H1 (cell line): ENCODE measurements around the gene PLXNA4. TPM values are rescaled to one million over a fixed set of nuclear protein-coding genes. Genes with fewer than 3 reads are reported as not detected.

Source experiments
- CTCF ChIA-PET: fragments of 300-600 bp; sonication (Branson Sonifier 250); formaldehyde crosslinking; loops from one replicate; lab custom pipeline; 2021; ENCODE audit not compliant: partially characterized antibody; lab: Charles Lee
- POLR2A ChIA-PET: fragments of 300-600 bp; sonication (Branson Sonifier 250); formaldehyde crosslinking; loops from one replicate; lab custom pipeline; 2021; ENCODE audit warnings: inconsistent platforms; ENCODE audit not compliant: partially characterized antibody; lab: Charles Lee
- DNase-seq, 2 experiments: peaks; one replicate each; pipeline versions ENCODE4 v3.0.0 to v3.0.0-alpha.2; 2010 to 2022; ENCODE audit warnings: low spot score in 2 of 2, low read depth in 1 of 2, mixed read lengths in 1 of 2
- FAIRE-seq: peaks from 2 replicates; lab custom pipeline; 2011; peaks lifted over from hg19 to GRCh38; lab: Jason Lieb, UNC
- H2AFZ ChIP-seq: 2 replicates; pipeline ENCODE4 v1.8.1; 2012; ENCODE audit warnings: low read length, inconsistent platforms
- H2AK5ac ChIP-seq: 2 replicates; pipeline ENCODE4 v1.6.1; 2013; ENCODE audit warnings: low read depth, low read length
- H2BK120ac ChIP-seq: replicated peaks from 2 replicates; pipeline ENCODE3; 2013; ENCODE audit warnings: low read depth, low read length, inconsistent platforms
- H2BK12ac ChIP-seq: 2 replicates; pipeline ENCODE4 v1.6.1; 2013; ENCODE audit warnings: low read depth, low read length
- H2BK15ac ChIP-seq: 2 replicates; pipeline ENCODE4 v1.6.1; 2013; ENCODE audit warnings: low read length
- H2BK20ac ChIP-seq: 2 replicates; pipeline ENCODE4 v1.6.1; 2013; ENCODE audit warnings: low read length
- H2BK5ac ChIP-seq: 2 replicates; pipeline ENCODE4 v1.6.1; 2013; ENCODE audit warnings: low read depth, low read length
- H3K14ac ChIP-seq: 2 replicates; pipeline ENCODE4 v1.6.1; 2013; ENCODE audit warnings: inconsistent platforms; ENCODE audit not compliant: insufficient read length
- H3K18ac ChIP-seq: 2 replicates; pipeline ENCODE4 v1.6.1; 2013; ENCODE audit warnings: low read length; ENCODE audit errors: extremely low read depth
- H3K23ac ChIP-seq: 2 replicates; pipeline ENCODE4 v1.6.1; 2013; ENCODE audit warnings: inconsistent platforms; ENCODE audit not compliant: insufficient read length
- H3K23me2 ChIP-seq: 2 replicates; pipeline ENCODE4 v1.6.1; 2013; ENCODE audit warnings: low read depth, low read length
- H3K27ac ChIP-seq: 2 replicates; pipeline ENCODE4 v1.6.1; 2011; ENCODE audit warnings: low read depth, low read length, inconsistent platforms
- H3K27me3 ChIP-seq, 4 experiments: replicated peaks in 1 of 4; 1 replicate in 1 of 4; 2 replicates in 3 of 4; pipeline versions ENCODE4 v1.6.1 to v1.8.1; 2011 to 2013; ENCODE audit warnings: low read length in 3 of 4, mild to moderate bottlenecking in 3 of 4, inconsistent platforms in 2 of 4, mixed read lengths in 2 of 4, moderate library complexity in 1 of 4; ENCODE audit not compliant: control insufficient read depth in 3 of 4, insufficient read depth in 3 of 4; ENCODE audit errors: extremely low read depth in 1 of 4
- H3K36me3 ChIP-seq, 4 experiments: 2 replicates each; pipeline versions ENCODE4 v1.6.1 to v1.8.1; 2011 to 2013; ENCODE audit warnings: mild to moderate bottlenecking in 4 of 4, low read length in 3 of 4, moderate library complexity in 2 of 4, control low read depth in 1 of 4, inconsistent platforms in 1 of 4; ENCODE audit not compliant: insufficient read depth in 4 of 4, control insufficient read depth in 2 of 4
- H3K4ac ChIP-seq: replicated peaks from 2 replicates; pipeline ENCODE3; 2013; ENCODE audit warnings: low read length, low read depth, mixed read lengths, inconsistent platforms; ENCODE audit not compliant: insufficient read length
- H3K4me1 ChIP-seq, 4 experiments: replicated peaks in 1 of 4; 1 replicate in 1 of 4; 2 replicates in 3 of 4; pipeline versions ENCODE4 v1.6.1 to v1.8.1; 2011 to 2013; ENCODE audit warnings: low read length in 3 of 4, inconsistent platforms in 2 of 4, mixed read lengths in 1 of 4; ENCODE audit not compliant: insufficient read depth in 4 of 4, control insufficient read depth in 3 of 4
- H3K4me2 ChIP-seq, 2 experiments: 2 replicates each; pipeline versions ENCODE4 v1.6.1 to v1.8.1; 2011 to 2013; ENCODE audit warnings: low read depth in 2 of 2, low read length in 2 of 2, control low read depth in 1 of 2, inconsistent platforms in 1 of 2, mild to moderate bottlenecking in 1 of 2; ENCODE audit not compliant: insufficient read depth in 1 of 2
- H3K4me3 ChIP-seq, 4 experiments: fragments of 200-600, 300-600 bp in 1 of 4; sonication (generic), shearing (Covaris generic), sonication (Bioruptor Twin) in 1 of 4; 2 replicates each; pipeline versions ENCODE4 v1.5.1 to v1.8.1; 2011 to 2016; ENCODE audit warnings: low read length in 4 of 4, low read depth in 3 of 4, control low read depth in 2 of 4, inconsistent platforms in 2 of 4, mild to moderate bottlenecking in 2 of 4, mixed read lengths in 1 of 4, moderate library complexity in 1 of 4; ENCODE audit not compliant: insufficient read depth in 2 of 4; ENCODE audit errors: extremely low read depth in 1 of 4
- H3K56ac ChIP-seq: replicated peaks from 2 replicates; pipeline ENCODE3; 2013; ENCODE audit warnings: low read depth, mild to moderate bottlenecking, mixed read lengths, low read length, inconsistent platforms; ENCODE audit not compliant: insufficient read length
- H3K79me1 ChIP-seq: 2 replicates; pipeline ENCODE4 v1.6.1; 2013; ENCODE audit warnings: low read depth, low read length, control low read depth
- H3K79me2 ChIP-seq, 2 experiments: 2 replicates each; pipeline versions ENCODE4 v1.6.1 to v1.8.1; 2012 to 2013; ENCODE audit warnings: low read length in 2 of 2, mild to moderate bottlenecking in 2 of 2, inconsistent platforms in 1 of 2; ENCODE audit not compliant: insufficient read depth in 2 of 2, control insufficient read depth in 1 of 2
- H3K9ac ChIP-seq, 4 experiments: replicated peaks in 1 of 4; 1 replicate in 1 of 4; 2 replicates in 3 of 4; pipeline versions ENCODE4 v1.6.1 to v1.8.1; 2011 to 2013; ENCODE audit warnings: low read depth in 3 of 4, low read length in 3 of 4, control low read depth in 2 of 4, mild to moderate bottlenecking in 2 of 4, moderate library complexity in 2 of 4, inconsistent platforms in 1 of 4; ENCODE audit errors: extremely low read depth in 1 of 4
- H3K9me3 ChIP-seq, 2 experiments: 2 replicates each; pipeline versions ENCODE4 v1.6.1 to v1.8.1; 2012 to 2013; ENCODE audit warnings: mild to moderate bottlenecking in 2 of 2, moderate library complexity in 2 of 2, control low read depth in 1 of 2, inconsistent platforms in 1 of 2, low read depth in 1 of 2, low read length in 1 of 2, mixed read lengths in 1 of 2; ENCODE audit not compliant: insufficient read depth in 2 of 2
- H4K20me1 ChIP-seq, 2 experiments: replicated peaks in 1 of 2; 2 replicates each; pipeline versions ENCODE3 to v1.8.1; 2011 to 2013; ENCODE audit warnings: inconsistent platforms in 2 of 2, low read length in 2 of 2, mild to moderate bottlenecking in 1 of 2; ENCODE audit not compliant: insufficient read depth in 2 of 2, control insufficient read depth in 1 of 2
- H4K5ac ChIP-seq: 2 replicates; pipeline ENCODE4 v1.6.1; 2013; ENCODE audit warnings: low read length, low read depth, mixed read lengths, inconsistent platforms; ENCODE audit not compliant: insufficient read length
- H4K8ac ChIP-seq: 2 replicates; pipeline ENCODE4 v1.8.0; 2013; ENCODE audit warnings: mild to moderate bottlenecking, moderate library complexity, low read length, inconsistent platforms; ENCODE audit not compliant: insufficient read depth; ENCODE audit errors: extremely low read depth
- H4K91ac ChIP-seq: replicated peaks from 2 replicates; pipeline ENCODE3; 2013; ENCODE audit warnings: low read length, mixed read lengths, inconsistent platforms; ENCODE audit not compliant: insufficient read length
- WGBS, 2 experiments: shearing (Covaris generic) in 1 of 2; methylation state at CpG; one replicate each; pipeline versions ENCODE4 v1.1.6 to v1.1.7; 2013 to 2015; ENCODE audit warnings: low lambda C conversion rate in 2 of 2, mixed read lengths in 2 of 2, inconsistent platforms in 1 of 2, low coverage in 1 of 2, missing lambda C conversion rate in 1 of 2; ENCODE audit not compliant: insufficient replicate concordance in 2 of 2, insufficient coverage in 1 of 2, insufficient read length in 1 of 2; ENCODE audit errors: extremely low coverage in 1 of 2, missing lambda C conversion rate in 1 of 2; 5-methylcytosine and 5-hydroxymethylcytosine counted together
- polyA plus RNA-seq, 7 experiments: library from polyadenylated mRNA; depleted of rRNA in 3 of 7; stranded (reverse) in 5 of 7; unstranded in 2 of 7; fragments of >200 nt in 5 of 7; fragments of 200-250 nt in 2 of 7; gene quantifications; 1 replicate in 5 of 7; 2 replicates in 1 of 7; 4 replicates in 1 of 7; pipeline versions ENCODE4 v1.2.1 to v1.2.3, GENCODE V29; 2011 to 2013; ENCODE audit warnings: missing spikeins in 2 of 7, mixed read lengths in 2 of 7
- total RNA-seq: library from RNA; stranded (reverse); fragmentation: NEBNext Ultra II Directional; extraction: Animal tissue kit (Norgen Biotek cat#: 25700); gene quantifications from 2 replicates; pipeline ENCODE4 v1.2.1, GENCODE V29; 2021

The PLXNA4 gene
- total and polyA plus RNA-seq, 2 of the 8 experiments (the other 6 are each of a cell fraction or from before 2014, with no cell fraction given) = 0.76 to 0.79 TPM

DNA sequence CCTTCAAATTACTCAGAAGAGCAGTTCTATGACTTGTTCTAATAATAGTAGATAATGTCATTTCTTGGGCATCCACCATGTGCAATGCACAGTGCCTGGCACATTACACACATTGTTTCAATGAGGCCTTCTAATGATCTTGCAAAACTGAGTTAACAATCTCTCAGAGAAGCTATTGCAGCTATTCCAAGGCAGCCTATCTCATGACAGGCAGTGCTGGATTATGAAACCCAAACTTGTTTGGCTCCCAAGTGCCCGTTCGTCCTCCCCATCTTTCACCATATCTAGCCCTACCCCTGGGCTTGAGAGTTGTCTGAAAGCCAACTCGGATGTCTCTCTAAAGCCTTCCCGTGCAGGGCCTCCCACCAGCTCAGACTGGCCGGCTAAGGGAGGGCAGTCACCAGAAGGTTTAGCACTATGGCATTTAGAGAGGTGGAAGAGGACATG, 405.1 kb downstream of the PLXNA4 start:
- POLR2A ChIA-PET = interaction anchor here (1.7 kb wide), 1 partner anchor 17 kb away, joined by 7 read pairs; no protein-coding TSS in a partner anchor
- CTCF ChIA-PET = interaction anchor here (1.1 to 2.6 kb wide), 6 partner anchors 9 to 49 kb away, joined by 3 to 16 read pairs (median 9); no protein-coding TSS in a partner anchor
- Histone ChIP-seq H2AFZ (no peak overlapping the region), H3K27me3 (no peaks in the 10 kb centered on the region), H2BK12ac (no peak overlapping the region), H3K4me2 (no peak overlapping the region), H3K4me3 (no peak overlapping the region), H3K14ac (no peak overlapping the region), H3K4ac (no peak overlapping the region), H3K23ac (no peak overlapping the region), H4K5ac (no peak overlapping the region), H3K36me3 (no peaks in the 10 kb centered on the region), H3K9ac (no peak overlapping the region), H2BK15ac (no peak overlapping the region), H2BK5ac (no peak overlapping the region), H3K56ac (no peak overlapping the region), H3K79me2 (no peaks in the 10 kb centered on the region), H3K79me1 (no peaks in the 10 kb centered on the region), H4K91ac (no peak overlapping the region), H4K20me1 (no peaks in the 10 kb centered on the region), H2BK20ac (no peak overlapping the region), H4K8ac (no peak overlapping the region), H3K18ac (no peak overlapping the region), H3K27ac (no peak overlapping the region), H3K9me3 (no peaks in the 10 kb centered on the region), H2AK5ac (no peak overlapping the region), H3K23me2 (no peaks in the 10 kb centered on the region), H3K4me1 (no peaks in the 10 kb centered on the region; a peak in 2 of 7 replicates), H2BK120ac (no peak overlapping the region)
- WGBS, 2 experiments = 85% methylated on average over 5 of the region's 5 CpGs; no CpG with 5 or more reads in 1 of the 2 experiments
- DNase-seq (no peak), FAIRE-seq (no peak)
